HFF-Myc (cell line): ENCODE data around the gene KPNA1.
A peak's percentile ranks its signal among the peaks of the same experiment; 100 is the strongest.

Experiments
- DNase-seq: peaks from one replicate; pipeline ENCODE4 v3.0.0-alpha.2; 2011; ENCODE audit warnings: low read depth; ENCODE audit errors: extremely low read depth
- H3K4me3 ChIP-seq: replicated peaks from 2 replicates; pipeline ENCODE4 v1.5.1; 2011; ENCODE audit warnings: low read depth, mild to moderate bottlenecking, control low read depth, low read length
- TF ChIP-seq, protein P1 (sequence below): IDR thresholded peaks from 2 replicates; pipeline ENCODE4 v1.5.1; 2012; ENCODE audit warnings: mild to moderate bottlenecking, low read depth, low read length, control low read depth; ENCODE audit errors: missing control alignments

The KPNA1 gene

DNA sequence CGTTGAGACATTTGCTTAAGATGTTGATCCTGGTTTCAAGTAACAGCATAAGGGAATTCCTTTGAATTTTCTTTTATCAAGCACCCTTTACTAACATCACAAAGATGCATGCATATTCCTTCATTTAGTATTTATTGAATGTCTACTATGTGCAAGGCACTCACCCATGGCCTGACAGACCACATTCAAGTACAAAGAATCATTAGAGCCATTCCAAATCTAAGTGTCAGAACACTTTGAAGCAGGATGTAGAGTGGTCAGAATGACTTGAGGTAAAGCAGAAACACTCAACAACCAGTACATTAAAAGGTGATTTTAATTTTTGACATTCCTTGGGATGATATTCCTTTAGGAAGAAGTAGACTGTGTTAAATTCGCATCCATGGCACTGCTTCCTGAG is 92.9 kb downstream of the KPNA1 start:
- TF ChIP-seq, protein P1, sequence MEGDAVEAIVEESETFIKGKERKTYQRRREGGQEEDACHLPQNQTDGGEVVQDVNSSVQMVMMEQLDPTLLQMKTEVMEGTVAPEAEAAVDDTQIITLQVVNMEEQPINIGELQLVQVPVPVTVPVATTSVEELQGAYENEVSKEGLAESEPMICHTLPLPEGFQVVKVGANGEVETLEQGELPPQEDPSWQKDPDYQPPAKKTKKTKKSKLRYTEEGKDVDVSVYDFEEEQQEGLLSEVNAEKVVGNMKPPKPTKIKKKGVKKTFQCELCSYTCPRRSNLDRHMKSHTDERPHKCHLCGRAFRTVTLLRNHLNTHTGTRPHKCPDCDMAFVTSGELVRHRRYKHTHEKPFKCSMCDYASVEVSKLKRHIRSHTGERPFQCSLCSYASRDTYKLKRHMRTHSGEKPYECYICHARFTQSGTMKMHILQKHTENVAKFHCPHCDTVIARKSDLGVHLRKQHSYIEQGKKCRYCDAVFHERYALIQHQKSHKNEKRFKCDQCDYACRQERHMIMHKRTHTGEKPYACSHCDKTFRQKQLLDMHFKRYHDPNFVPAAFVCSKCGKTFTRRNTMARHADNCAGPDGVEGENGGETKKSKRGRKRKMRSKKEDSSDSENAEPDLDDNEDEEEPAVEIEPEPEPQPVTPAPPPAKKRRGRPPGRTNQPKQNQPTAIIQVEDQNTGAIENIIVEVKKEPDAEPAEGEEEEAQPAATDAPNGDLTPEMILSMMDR = no peak
- H3K4me3 ChIP-seq = no peak overlapping the region
- DNase-seq = no peak

DNA sequence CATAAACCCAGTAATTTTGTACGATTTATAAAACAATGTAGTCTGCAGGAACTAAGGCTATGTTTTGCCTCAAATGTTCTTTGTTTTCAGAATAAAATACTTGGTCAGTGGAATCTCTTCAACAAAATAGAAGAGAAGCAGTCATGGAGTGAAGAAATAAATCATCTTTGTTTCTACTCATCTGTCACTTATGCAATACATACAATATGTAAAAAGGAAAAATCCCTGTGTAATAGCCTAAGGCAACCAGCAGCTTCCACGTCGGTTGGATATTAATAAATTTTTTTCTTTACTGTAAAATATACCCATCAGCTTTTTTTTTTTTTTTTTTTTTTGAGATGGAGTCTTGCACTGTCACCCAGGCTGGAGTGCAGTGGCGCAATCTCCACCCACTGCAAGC is 93.6 kb downstream of the KPNA1 start:
- TF ChIP-seq, protein P1 = no peak
- DNase-seq = no peak
- no peak overlapping the region for H3K4me3 ChIP-seq

DNA sequence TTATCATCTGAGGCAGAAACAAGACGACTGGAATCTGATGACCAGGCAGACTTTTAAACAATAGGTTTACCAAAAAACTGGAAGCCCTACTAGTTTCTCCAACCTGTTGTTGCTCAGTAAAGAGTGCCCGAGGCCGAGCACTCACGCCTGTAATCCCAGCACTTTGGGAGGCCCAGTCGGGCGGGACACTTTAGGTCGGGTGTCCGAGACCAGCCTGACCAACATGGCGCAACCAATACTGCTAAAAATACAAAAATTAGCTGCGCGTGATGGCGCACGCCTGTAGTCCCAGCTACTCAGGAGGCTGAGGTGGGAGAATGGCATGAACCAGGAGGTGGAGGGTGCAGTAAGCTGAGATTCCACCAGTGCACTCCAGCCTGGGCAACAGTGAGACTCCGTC is 97.8 kb downstream of the KPNA1 start:
- no peak for DNase-seq
- TF ChIP-seq, protein P1 = no peak
- peak overlapping the region; percentile 90 for H3K4me3 ChIP-seq

DNA sequence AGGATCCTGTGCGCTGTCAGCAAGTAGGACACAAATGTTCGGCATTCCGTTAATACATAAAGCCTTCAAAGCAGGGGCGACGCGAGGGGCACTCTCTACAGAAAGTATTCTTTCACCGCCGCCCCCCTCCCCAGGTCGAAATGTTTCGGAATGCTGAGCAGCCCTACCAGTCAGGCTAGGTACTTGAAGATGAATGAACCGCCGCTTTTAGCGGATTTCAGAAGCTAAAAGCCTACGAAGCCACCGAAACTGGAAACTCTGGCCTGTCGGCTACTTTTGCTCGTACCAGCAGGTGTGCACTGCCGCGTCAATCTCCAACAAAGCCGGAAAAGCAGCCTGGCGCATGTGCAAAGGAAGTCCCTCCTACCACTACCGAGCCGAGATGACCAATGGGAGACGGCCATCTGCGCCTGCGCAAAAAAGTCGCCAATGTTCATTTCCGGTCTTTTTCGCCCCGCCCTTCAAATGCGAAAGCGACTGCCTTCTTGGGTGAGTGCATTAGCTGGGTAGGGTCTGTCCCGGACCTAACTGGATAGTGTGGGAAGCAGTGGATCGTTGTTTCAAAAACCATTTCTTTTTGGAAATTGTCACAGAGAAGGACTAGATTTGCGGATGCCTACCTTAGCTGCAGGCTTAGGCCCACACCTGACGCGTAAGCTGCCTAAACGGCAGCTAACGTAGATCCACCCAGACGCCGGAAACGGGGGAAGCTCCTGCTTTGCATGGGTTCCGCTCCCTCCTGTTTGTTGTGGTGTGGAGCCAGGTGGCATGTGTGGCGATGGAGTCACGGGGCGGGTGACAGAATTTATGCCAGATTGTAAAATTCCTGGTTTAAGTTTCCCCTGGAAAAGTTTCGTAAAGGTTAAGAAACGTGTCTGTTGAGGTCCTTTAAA is 98.7 kb downstream of the KPNA1 start, which contains the start of gene WDR5B:
WDR5B (minus strand) TSS at position 301 of the 893 bp plus-strand sequence. CDS start 534 bp downstream, outside the sequence.
- TF ChIP-seq, protein P1 = no peak
- DNase-seq = peak; percentile 95
- H3K4me3 ChIP-seq = peak within 1 kb of the TSS; percentile 90

DNA sequence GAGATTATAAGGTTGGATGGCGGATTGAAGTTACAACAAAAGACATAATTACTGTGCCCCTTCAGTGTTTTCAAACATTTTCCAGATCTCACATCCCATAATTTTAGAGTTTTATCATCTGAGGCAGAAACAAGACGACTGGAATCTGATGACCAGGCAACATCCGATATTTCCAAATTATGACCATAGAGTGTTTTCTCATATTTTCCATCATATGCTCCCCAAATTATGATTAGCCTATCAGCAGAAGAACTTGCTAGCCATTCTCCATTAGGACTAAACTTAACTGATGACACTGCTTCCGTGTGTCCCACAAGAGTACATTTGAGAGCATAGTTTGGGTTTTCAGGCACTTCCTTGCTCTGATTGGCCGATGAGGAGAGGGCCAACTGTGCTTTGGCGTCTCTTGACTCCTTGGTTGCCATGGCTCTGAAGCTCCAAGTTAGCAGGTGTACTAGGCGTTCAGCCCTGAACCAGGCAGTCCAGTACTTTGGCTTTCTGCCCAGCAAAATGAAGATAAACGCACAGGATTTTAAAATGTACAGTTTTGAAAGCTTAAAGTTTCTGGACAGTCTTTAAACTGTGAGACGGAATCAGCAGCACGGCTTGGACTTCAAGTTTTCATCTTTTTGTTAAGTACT is 99.5 kb downstream of the KPNA1 start:
- TF ChIP-seq, protein P1 = no peak
- no peak for DNase-seq
- H3K4me3 ChIP-seq = peak overlapping the region; percentile 90

DNA sequence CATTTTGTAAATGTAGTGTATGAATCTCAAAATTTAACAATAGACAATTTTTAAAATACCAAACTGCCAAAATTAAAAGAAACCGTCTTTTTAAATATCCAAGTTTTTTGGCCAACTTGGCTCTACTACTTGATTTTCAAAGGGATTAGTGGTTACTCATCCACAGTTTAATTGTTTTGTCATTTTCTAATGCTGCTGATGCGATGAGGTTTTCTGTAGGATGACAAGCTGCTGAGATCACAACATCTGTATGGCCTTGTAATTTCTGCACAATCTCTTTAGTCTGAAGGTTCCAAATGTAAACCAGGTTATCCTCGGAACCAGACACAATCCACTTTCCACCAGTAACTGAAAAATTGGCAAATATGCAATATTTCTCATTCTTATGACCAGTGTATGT is 100.3 kb downstream of the KPNA1 start:
- H3K4me3 ChIP-seq = no peak overlapping the region
- no peak for DNase-seq
- TF ChIP-seq, protein P1 = no peak
